ENCODE data around the gene SLC4A11.

- TF ChIP-seq POLR2A (IDR thresholded peaks at IDR 0.05; ENCODE audit: low read length), result no peak
- TF ChIP-seq GATA1 (IDR thresholded peaks at IDR 0.05; ENCODE audit: low read depth, low read length), result no peak
These were observed 38.9 kb upstream of the SLC4A11 start for GRCh38 chr20:3277686-3278465.
